SK-N-SH treated with all-trans-retinoic acid at 6 μM for 48 hours (cell line): Measurements from ENCODE around the gene JARID2.

Source experiments
- BACH2 ChIP-seq: fragments of 250-450 bp; sonication (Bioruptor Pico); IDR thresholded peaks from 2 replicates; pipeline ENCODE4 v1.9.0; 2021; ENCODE audit warnings: mild to moderate bottlenecking, borderline replicate concordance
- CSDC2 ChIP-seq: fragments of 250-450 bp; sonication (Bioruptor Pico); IDR thresholded peaks from 2 replicates; pipeline ENCODE4 v1.5.0; 2020; ENCODE audit warnings: mild to moderate bottlenecking, moderate library complexity
- ESRRG ChIP-seq: fragments of 250-450 bp; sonication (Bioruptor Pico); IDR thresholded peaks from 2 replicates; pipeline ENCODE4 v1.6.1; 2021; ENCODE audit warnings: mild to moderate bottlenecking
- OSR1 ChIP-seq: fragments of 250-450 bp; sonication (Bioruptor Pico); IDR thresholded peaks from 2 replicates; pipeline ENCODE4 v1.8.0; 2022; ENCODE audit warnings: moderate library complexity, mild to moderate bottlenecking, inconsistent platforms
- PATZ1 ChIP-seq: fragments of 250-450 bp; sonication (Bioruptor Pico); IDR thresholded peaks from 2 replicates; pipeline ENCODE4 v1.8.0; 2020; ENCODE audit warnings: mild to moderate bottlenecking, moderate library complexity, borderline replicate concordance
- RARB ChIP-seq: fragments of 250-450 bp; sonication (Bioruptor Pico); IDR thresholded peaks from 2 replicates; pipeline ENCODE4 v1.8.0; 2021; ENCODE audit warnings: mild to moderate bottlenecking, moderate library complexity
- TCF4 ChIP-seq: fragments of 250-450 bp; sonication (Bioruptor Pico); IDR thresholded peaks from 2 replicates; pipeline ENCODE4 v1.8.0; 2021; ENCODE audit warnings: mild to moderate bottlenecking, moderate library complexity, borderline replicate concordance
- TOX ChIP-seq: fragments of 250-450 bp; sonication (Bioruptor Pico); IDR thresholded peaks from 2 replicates; pipeline ENCODE4 v1.8.0; 2021; ENCODE audit warnings: mild to moderate bottlenecking, moderate library complexity, borderline replicate concordance
- TSHZ2 ChIP-seq: fragments of 250-450 bp; sonication (Bioruptor Pico); IDR thresholded peaks from 2 replicates; pipeline ENCODE4 v1.5.0; 2020; ENCODE audit warnings: mild to moderate bottlenecking, moderate library complexity
- ZFP3 ChIP-seq: fragments of 250-450 bp; sonication (Bioruptor Pico); IDR thresholded peaks from 2 replicates; pipeline ENCODE4 v1.5.0; 2020; ENCODE audit warnings: mild to moderate bottlenecking, moderate library complexity
- ZFP30 ChIP-seq: fragments of 450-650 bp; formaldehyde crosslinking; IDR thresholded peaks from 2 replicates; pipeline ENCODE4 v1.5.0; 2022; ENCODE audit warnings: mild to moderate bottlenecking, moderate library complexity
- ZNF8 ChIP-seq: fragments of 450-650 bp; formaldehyde crosslinking; IDR thresholded peaks from 2 replicates; pipeline ENCODE4 v1.5.0; 2020; ENCODE audit warnings: mild to moderate bottlenecking, moderate library complexity
- TF ChIP-seq, protein P1 (sequence below): fragments of 250-450 bp; sonication (Bioruptor Pico); IDR thresholded peaks from 2 replicates; pipeline ENCODE4 v1.5.1; 2020; ENCODE audit warnings: low read depth, mild to moderate bottlenecking, moderate library complexity
- TF ChIP-seq, protein P2 (sequence below): fragments of 250-450 bp; sonication (Bioruptor Pico); IDR thresholded peaks from 2 replicates; pipeline ENCODE4 v1.5.1; 2021; ENCODE audit warnings: mild to moderate bottlenecking, moderate library complexity

DNA sequence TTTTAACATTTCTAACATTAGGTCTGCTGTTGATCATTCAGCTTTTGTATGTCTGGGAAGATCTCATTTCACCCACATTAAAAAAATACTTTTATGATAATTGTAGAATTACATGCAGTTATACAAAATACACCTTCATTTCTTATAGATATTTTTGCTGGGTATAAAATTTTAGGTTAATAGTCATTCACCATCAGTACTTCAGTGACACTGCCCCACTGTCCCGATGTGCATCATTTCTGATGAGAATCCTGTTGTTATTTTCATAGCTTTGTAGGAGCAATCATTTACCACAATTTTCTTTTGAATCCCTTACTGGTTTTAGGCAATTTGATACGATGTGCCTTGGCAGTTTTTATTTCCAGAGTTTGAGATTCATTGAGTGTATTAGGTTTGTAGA is 173.6 kb downstream of the JARID2 start:
- TF ChIP-seq PATZ1 (CRISPR knock-in tag) (no peak), CSDC2 (CRISPR knock-in tag) (no peak), ZFP30 (CRISPR knock-in tag) (no peak), OSR1 (CRISPR knock-in tag) (no peak), TOX (CRISPR knock-in tag) (no peak), ZNF8 (CRISPR knock-in tag) (no peak), TSHZ2 (CRISPR knock-in tag) (no peak), ESRRG (CRISPR knock-in tag) (no peak), RARB (no peak), TCF4 (no peak), BACH2 (no peak), ZFP3 (CRISPR knock-in tag) (no peak)
- TF ChIP-seq, protein P1, sequence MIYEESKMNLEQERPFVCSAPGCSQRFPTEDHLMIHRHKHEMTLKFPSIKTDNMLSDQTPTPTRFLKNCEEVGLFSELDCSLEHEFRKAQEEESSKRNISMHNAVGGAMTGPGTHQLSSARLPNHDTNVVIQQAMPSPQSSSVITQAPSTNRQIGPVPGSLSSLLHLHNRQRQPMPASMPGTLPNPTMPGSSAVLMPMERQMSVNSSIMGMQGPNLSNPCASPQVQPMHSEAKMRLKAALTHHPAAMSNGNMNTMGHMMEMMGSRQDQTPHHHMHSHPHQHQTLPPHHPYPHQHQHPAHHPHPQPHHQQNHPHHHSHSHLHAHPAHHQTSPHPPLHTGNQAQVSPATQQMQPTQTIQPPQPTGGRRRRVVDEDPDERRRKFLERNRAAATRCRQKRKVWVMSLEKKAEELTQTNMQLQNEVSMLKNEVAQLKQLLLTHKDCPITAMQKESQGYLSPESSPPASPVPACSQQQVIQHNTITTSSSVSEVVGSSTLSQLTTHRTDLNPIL (CRISPR knock-in tag): no peak
- TF ChIP-seq, protein P2, sequence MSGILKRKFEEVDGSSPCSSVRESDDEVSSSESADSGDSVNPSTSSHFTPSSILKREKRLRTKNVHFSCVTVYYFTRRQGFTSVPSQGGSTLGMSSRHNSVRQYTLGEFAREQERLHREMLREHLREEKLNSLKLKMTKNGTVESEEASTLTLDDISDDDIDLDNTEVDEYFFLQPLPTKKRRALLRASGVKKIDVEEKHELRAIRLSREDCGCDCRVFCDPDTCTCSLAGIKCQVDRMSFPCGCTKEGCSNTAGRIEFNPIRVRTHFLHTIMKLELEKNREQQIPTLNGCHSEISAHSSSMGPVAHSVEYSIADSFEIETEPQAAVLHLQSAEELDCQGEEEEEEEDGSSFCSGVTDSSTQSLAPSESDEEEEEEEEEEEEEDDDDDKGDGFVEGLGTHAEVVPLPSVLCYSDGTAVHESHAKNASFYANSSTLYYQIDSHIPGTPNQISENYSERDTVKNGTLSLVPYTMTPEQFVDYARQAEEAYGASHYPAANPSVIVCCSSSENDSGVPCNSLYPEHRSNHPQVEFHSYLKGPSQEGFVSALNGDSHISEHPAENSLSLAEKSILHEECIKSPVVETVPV (CRISPR knock-in tag): no peak
